Measurements from ENCODE around the gene MCHR1. TPM values are rescaled to one million over a fixed set of nuclear protein-coding genes. Genes with fewer than 3 reads are reported as not detected.

MCHR1 gene, protein sequence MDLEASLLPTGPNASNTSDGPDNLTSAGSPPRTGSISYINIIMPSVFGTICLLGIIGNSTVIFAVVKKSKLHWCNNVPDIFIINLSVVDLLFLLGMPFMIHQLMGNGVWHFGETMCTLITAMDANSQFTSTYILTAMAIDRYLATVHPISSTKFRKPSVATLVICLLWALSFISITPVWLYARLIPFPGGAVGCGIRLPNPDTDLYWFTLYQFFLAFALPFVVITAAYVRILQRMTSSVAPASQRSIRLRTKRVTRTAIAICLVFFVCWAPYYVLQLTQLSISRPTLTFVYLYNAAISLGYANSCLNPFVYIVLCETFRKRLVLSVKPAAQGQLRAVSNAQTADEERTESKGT
- polyA plus RNA-seq (2012; rRNA removed): 0.33 and 0.55 TPM in 2 replicates
- polyA plus RNA-seq (2012; cell fraction: cytosol; rRNA removed): 0.09 and 0.28 TPM in 2 replicates
- polyA plus RNA-seq (2012; cell fraction: nucleus; rRNA removed): 0.40 and 0.71 TPM in 2 replicates

- Histone ChIP-seq H3K4me1 (ENCODE audit: control insufficient read depth in 1 of 2, insufficient read depth in 2 of 2, low read depth in 1 of 2, low read length in 1 of 2) (peaks cover 0 to 21% of the 10 kb centered on the region in 2 experiments; a peak in 2 of 4 replicates), H3K9me2 (no peaks in the 10 kb centered on the region), H3K36me3 (replicated peaks in 1 of 2; ENCODE audit: control insufficient read depth in 1 of 2, insufficient read depth in 2 of 2, low read length in 1 of 2) (no peaks in the 10 kb centered on the region), H3K9ac (no peak within 1 kb of the TSS), H3F3A (replicated peaks; ENCODE audit: insufficient read depth) (no peaks in the 10 kb centered on the region), H3K79me2 (ENCODE audit: insufficient read depth) (no peaks in the 10 kb centered on the region), H3K4me2 (no peak within 1 kb of the TSS), H4K20me1 (ENCODE audit: insufficient read depth) (no peaks in the 10 kb centered on the region), H3K27ac (ENCODE audit: low read depth in 2 of 2, low read length in 1 of 2) (no peak within 1 kb of the TSS; a peak in 1 of 4 replicates), H2AFZ (ENCODE audit: low read depth) (no peak within 1 kb of the TSS), H3K9me3 (no peaks in the 10 kb centered on the region), H3K4me3 (ENCODE audit: low read depth in 2 of 2, low read length in 1 of 2) (peak within 1 kb of the TSS in 1 of 2 experiments; percentile 17; a peak in 1 of 4 replicates), H3K27me3 (ENCODE audit: insufficient read depth) (no peaks in the 10 kb centered on the region)
- CTCF ChIA-PET: interaction anchor here (1.1 to 1.6 kb wide), 2 partner anchors 33 to 80 kb away, joined by 4 read pairs; no protein-coding TSS in a partner anchor
- POLR2A ChIA-PET: no interaction called here
- no CpG with 5 or more reads among the region's 21 CpGs for WGBS (ENCODE audit: low lambda C conversion rate)
- no peak for TF ChIP-seq YY1 (IDR thresholded peaks at IDR 0.05; ENCODE audit: low read depth)
- TF ChIP-seq NFIC (IDR thresholded peaks at IDR 0.05; ENCODE audit: borderline replicate concordance): no peak
- no peak for TF ChIP-seq MEF2A (IDR thresholded peaks at IDR 0.05; ENCODE audit: borderline replicate concordance, low read depth)
- no peak for TF ChIP-seq USF2 (IDR thresholded peaks at IDR 0.05; ENCODE audit: borderline replicate concordance, low read depth, low read length)
- no peak for TF ChIP-seq POLR2AphosphoS5 (IDR thresholded peaks at IDR 0.05; ENCODE audit: low read depth, low read length)
- TF ChIP-seq EZH2phosphoT487 (IDR thresholded peaks at IDR 0.05; ENCODE audit: borderline replicate concordance, low read depth): no peak
- no peak for TF ChIP-seq EP300 (IDR thresholded peaks at IDR 0.05; ENCODE audit: borderline replicate concordance in 1 of 2, low read depth in 1 of 2, low read length in 1 of 2)
- no peak for TF ChIP-seq SMC3 (IDR thresholded peaks at IDR 0.05; ENCODE audit: low read depth, low read length)
- TF ChIP-seq GABPA (IDR thresholded peaks at IDR 0.05; ENCODE audit: low read depth): no peak
- no peak for TF ChIP-seq FOXM1 (IDR thresholded peaks at IDR 0.05; ENCODE audit: low read depth)
- TF ChIP-seq MXI1 (IDR thresholded peaks at IDR 0.05; ENCODE audit: low read depth, low read length): no peak
- no peak for TF ChIP-seq IRF3 (IDR thresholded peaks at IDR 0.05; ENCODE audit: low read depth, low read length)
- no peak for TF ChIP-seq JUND (IDR thresholded peaks at IDR 0.05)
- TF ChIP-seq RAD21 (IDR thresholded peaks at IDR 0.05; ENCODE audit: low read length): no peak
- TF ChIP-seq USF1 (IDR thresholded peaks at IDR 0.05; ENCODE audit: borderline replicate concordance, low read depth): no peak
- no peak for TF ChIP-seq CHD2 (IDR thresholded peaks at IDR 0.05; ENCODE audit: low read length, partially characterized antibody)
- no peak for TF ChIP-seq TCF12 (IDR thresholded peaks at IDR 0.05)
- peak; percentile 56 for DNase-seq
Observed at GRCh38 chr22:40679249-40679963, at the start of gene MCHR1. TSS of gene MCHR1 (plus strand) at chr22:40679484. CDS start at chr22:40679653, 169 bp downstream.

All from SK-N-SH (cell line).